ENCODE results near the gene TMEM203.

The TMEM203 gene

GRCh38 chr9:137236238-137236935 is 30.9 kb upstream of the TMEM203 start:
- Mint-ChIP-seq H3K27me3 (peaks cover 8% of the 10 kb centered on the region), H3K9me3 (no peaks in the 10 kb centered on the region), H3K4me1 (peaks cover 15% of the 10 kb centered on the region), H3K27ac (peak overlapping the region; percentile 14), H3K4me3 (peak overlapping the region; percentile 43), H3K36me3 (no peaks in the 10 kb centered on the region)
- DNase-seq (ENCODE audit: low spot score in 2 of 2) (peak; percentile 92 to 97), ATAC-seq (ENCODE audit: low read depth) (peak; percentile 35)

GRCh38 chr9:137235424-137236237 is 30.2 kb upstream of the TMEM203 start:
- Mint-ChIP-seq H3K4me1 (peaks cover 15% of the 10 kb centered on the region), H3K27me3 (peaks cover 8% of the 10 kb centered on the region), H3K27ac (no peak overlapping the region), H3K9me3 (no peaks in the 10 kb centered on the region), H3K36me3 (no peaks in the 10 kb centered on the region), H3K4me3 (peak overlapping the region; percentile 78)
- ATAC-seq (ENCODE audit: low read depth) (no peak), DNase-seq (ENCODE audit: low spot score in 2 of 2) (no peak)

GRCh38 chr9:137234758-137235423 is 29.4 kb upstream of the TMEM203 start:
- Mint-ChIP-seq H3K4me3 (peak overlapping the region; percentile 78), H3K27ac (no peak overlapping the region), H3K9me3 (no peaks in the 10 kb centered on the region), H3K4me1 (peaks cover 15% of the 10 kb centered on the region), H3K36me3 (no peaks in the 10 kb centered on the region), H3K27me3 (peaks cover 8% of the 10 kb centered on the region)
- DNase-seq (ENCODE audit: low spot score in 2 of 2) (peak in 1 of 2 donors; percentile 47), ATAC-seq (ENCODE audit: low read depth) (peak; percentile 53)

- no peak for ATAC-seq (ENCODE audit: low read depth)
- Mint-ChIP-seq H3K36me3 (no peaks in the 10 kb centered on the region), H3K27me3 (peaks cover 9% of the 10 kb centered on the region), H3K9me3 (no peaks in the 10 kb centered on the region), H3K27ac (no peak overlapping the region), H3K4me1 (peaks cover 15% of the 10 kb centered on the region), H3K4me3 (no peak overlapping the region)
- DNase-seq (ENCODE audit: low spot score in 2 of 2) = no peak
These were observed 28.7 kb upstream of the TMEM203 start for GRCh38 chr9:137234055-137234697.

- Mint-ChIP-seq H3K36me3 (no peaks in the 10 kb centered on the region), H3K4me3 (no peak overlapping the region), H3K9me3 (no peaks in the 10 kb centered on the region), H3K27me3 (peaks cover 9% of the 10 kb centered on the region), H3K4me1 (peaks cover 13% of the 10 kb centered on the region), H3K27ac (no peak overlapping the region)
- ATAC-seq (ENCODE audit: low read depth) = no peak
- DNase-seq (ENCODE audit: low spot score in 2 of 2) = no peak
These were observed 27.9 kb upstream of the TMEM203 start for GRCh38 chr9:137233143-137233980.

- no peaks in the 10 kb centered on the region for H3K9me3 Mint-ChIP-seq
- no peak for ATAC-seq (ENCODE audit: low read depth)
- no peak for DNase-seq (ENCODE audit: low spot score in 2 of 2)
- peaks cover 15% of the 10 kb centered on the region for H3K4me1 Mint-ChIP-seq
- peaks cover 2% of the 10 kb centered on the region for H3K36me3 Mint-ChIP-seq
- no peak overlapping the region for H3K27ac Mint-ChIP-seq
- peaks cover 11% of the 10 kb centered on the region for H3K27me3 Mint-ChIP-seq
- no peak overlapping the region for H3K4me3 Mint-ChIP-seq
These were observed 27.1 kb upstream of the TMEM203 start for GRCh38 chr9:137232510-137232909.

GRCh38 chr9:137232101-137232500 is 26.7 kb upstream of the TMEM203 start:
- ATAC-seq (ENCODE audit: low read depth) = no peak
- H3K4me3 Mint-ChIP-seq = no peak overlapping the region
- H3K27me3 Mint-ChIP-seq = peaks cover 12% of the 10 kb centered on the region

GRCh38 chr9:137231372-137232039 is 26.1 kb upstream of the TMEM203 start:
- H3K27me3 Mint-ChIP-seq = peaks cover 12% of the 10 kb centered on the region
- DNase-seq (ENCODE audit: low spot score in 2 of 2) = no peak
- H3K4me3 Mint-ChIP-seq = no peak overlapping the region

More at GRCh38 chr9:137232101-137232500, 26.7 kb upstream of the TMEM203 start:
- no peaks in the 10 kb centered on the region for H3K9me3 Mint-ChIP-seq
- peaks cover 2% of the 10 kb centered on the region for H3K36me3 Mint-ChIP-seq
- DNase-seq (ENCODE audit: low spot score in 2 of 2) = no peak
- no peak overlapping the region for H3K27ac Mint-ChIP-seq
- peaks cover 13% of the 10 kb centered on the region for H3K4me1 Mint-ChIP-seq

GRCh38 chr9:137230705-137231371 is 25.4 kb upstream of the TMEM203 start, which contains the start of gene SLC34A3:
Gene SLC34A3, plus strand, starts transcription at chr9:137230901. Its CDS starts 802 bp downstream, at chr9:137231703.
- peaks cover 12% of the 10 kb centered on the region for H3K27me3 Mint-ChIP-seq
- H3K4me3 Mint-ChIP-seq = no peak within 1 kb of the TSS
- ATAC-seq (ENCODE audit: low read depth) = no peak
- H3K4me1 Mint-ChIP-seq = peaks cover 13% of the 10 kb centered on the region
- DNase-seq (ENCODE audit: low spot score in 2 of 2) = no peak
- H3K36me3 Mint-ChIP-seq = peaks cover 2% of the 10 kb centered on the region
- no peaks in the 10 kb centered on the region for H3K9me3 Mint-ChIP-seq
- H3K27ac Mint-ChIP-seq = no peak within 1 kb of the TSS

More at GRCh38 chr9:137231372-137232039, 26.1 kb upstream of the TMEM203 start:
- H3K4me1 Mint-ChIP-seq = peaks cover 13% of the 10 kb centered on the region
- no peak overlapping the region for H3K27ac Mint-ChIP-seq
- peaks cover 2% of the 10 kb centered on the region for H3K36me3 Mint-ChIP-seq
- H3K9me3 Mint-ChIP-seq = no peaks in the 10 kb centered on the region
- no peak for ATAC-seq (ENCODE audit: low read depth)

- Mint-ChIP-seq H3K9me3 (no peaks in the 10 kb centered on the region), H3K4me3 (no peak overlapping the region), H3K36me3 (peaks cover 2% of the 10 kb centered on the region), H3K27ac (no peak overlapping the region), H3K27me3 (peaks cover 12% of the 10 kb centered on the region), H3K4me1 (peaks cover 8% of the 10 kb centered on the region)
- DNase-seq (ENCODE audit: low spot score in 2 of 2) (no peak), ATAC-seq (ENCODE audit: low read depth) (no peak)
These were observed 24.7 kb upstream of the TMEM203 start for GRCh38 chr9:137229903-137230704.

GRCh38 chr9:137228968-137229896 is 23.8 kb upstream of the TMEM203 start:
- Mint-ChIP-seq H3K27me3 (peaks cover 6% of the 10 kb centered on the region), H3K9me3 (no peaks in the 10 kb centered on the region), H3K27ac (no peak overlapping the region), H3K36me3 (peaks cover 2% of the 10 kb centered on the region), H3K4me1 (peaks cover 3% of the 10 kb centered on the region), H3K4me3 (no peak overlapping the region)
- no peak for DNase-seq (ENCODE audit: low spot score in 2 of 2)
- ATAC-seq (ENCODE audit: low read depth) = no peak
